Head of caudate nucleus (tissue), 42 donors: ENCODE data around the gene ATP1B3.

Source experiments
- DNase-seq, 42 donors: peaks; one replicate each; pipeline versions ENCODE4 v3.0.0 to v3.0.0-alpha.2; 2020 to 2021; ENCODE audit warnings: mixed read lengths in 7 of 42
- intact Hi-C: fragments of 100-400 bp; cut with DNase I; formaldehyde crosslinking; loops from one replicate; pipeline ENCODE4 v1.15.0; 2022

ATP1B3 gene

GRCh38 chr3:141933421-141934300 is 57.2 kb downstream of the ATP1B3 start:
- intact Hi-C loops, result no loop called here
- DNase-seq, result peak in 1 of 42 donors; percentile 15

DNA sequence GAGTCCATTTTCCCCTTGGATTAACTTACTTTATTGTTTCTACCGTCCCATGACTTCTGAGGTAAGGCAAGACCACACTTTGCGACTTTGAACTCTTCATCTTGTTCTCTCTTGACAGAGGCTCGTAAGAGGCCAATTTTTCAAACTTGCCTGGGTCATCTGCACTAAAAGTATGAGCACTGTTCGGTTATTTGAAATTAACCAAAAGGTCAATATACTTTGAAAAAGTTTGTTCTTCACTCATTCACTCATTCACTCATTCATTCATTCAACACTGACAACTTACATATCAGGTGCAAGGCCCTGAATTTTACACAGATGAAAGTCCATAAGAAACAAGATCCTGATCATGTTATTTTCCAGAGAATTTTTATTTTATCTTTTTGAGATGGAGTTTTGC is 57.9 kb downstream of the ATP1B3 start:
- DNase-seq, result no peak
- intact Hi-C loops, result no loop called here

DNA sequence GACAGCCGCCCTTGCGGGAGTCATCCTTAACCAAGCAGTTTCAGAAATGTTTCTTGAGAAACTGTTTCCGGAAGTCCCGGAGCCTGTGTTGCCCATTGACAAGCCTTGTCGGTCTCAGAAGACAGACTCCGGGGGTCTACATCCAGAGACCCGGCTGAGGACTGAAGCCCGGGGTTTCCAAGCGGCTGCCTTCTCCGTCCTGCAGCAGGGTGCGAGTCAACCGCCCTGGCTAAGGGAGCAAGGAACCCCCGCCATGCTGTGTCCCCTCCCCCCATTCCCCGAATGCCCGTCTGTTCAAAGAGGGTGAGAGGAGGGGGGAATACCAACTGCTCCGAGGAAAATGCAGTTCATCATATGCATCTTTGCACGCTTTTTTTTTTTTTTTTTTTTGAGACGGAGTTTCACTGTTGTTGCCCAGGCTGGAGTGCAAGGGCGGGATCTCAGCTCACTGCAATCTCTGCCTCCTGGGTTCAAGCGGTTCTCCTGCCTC is 61.6 kb downstream of the ATP1B3 start:
- DNase-seq, result peak in 1 of 42 donors; percentile 10
- intact Hi-C loops, result no loop called here

GRCh38 chr3:141939759-141940158 is 63.3 kb downstream of the ATP1B3 start:
- intact Hi-C loops, result no loop called here
- peak in 1 of 42 donors; percentile 2 for DNase-seq

GRCh38 chr3:141940194-141940776 is 63.8 kb downstream of the ATP1B3 start:
- peak in 29 of 42 donors; percentile 6 to 56 (median 30) for DNase-seq
- intact Hi-C loops, result no loop called here

GRCh38 chr3:141941093-141941492 is 64.7 kb downstream of the ATP1B3 start:
- intact Hi-C loops, result no loop called here
- peak in 1 of 42 donors; percentile 5 for DNase-seq

DNA sequence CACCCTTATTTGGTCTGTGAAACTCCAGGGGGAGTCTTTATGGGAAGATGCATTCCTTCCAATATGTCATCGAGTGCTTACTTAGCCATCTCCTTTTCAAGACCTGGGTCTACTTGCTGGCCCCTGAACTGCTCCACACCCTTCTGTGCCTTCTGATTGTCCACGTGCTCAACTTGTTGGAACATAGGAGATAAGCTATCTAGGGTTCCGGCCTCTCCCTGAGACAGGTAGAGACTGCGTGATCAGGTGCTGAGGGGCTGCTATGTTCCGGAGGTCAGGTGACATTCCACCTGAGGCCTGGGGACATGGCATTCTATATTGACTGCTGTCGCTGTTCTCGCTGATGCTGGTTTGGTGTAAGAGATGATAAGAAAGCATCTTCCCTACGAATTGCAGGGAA is 65.6 kb downstream of the ATP1B3 start:
- DNase-seq, result no peak
- intact Hi-C loops, result no loop called here

- DNase-seq, result peak in 1 of 42 donors; percentile 3
- intact Hi-C loops, result no loop called here
These were observed 69.5 kb downstream of the ATP1B3 start for GRCh38 chr3:141945726-141946485.

DNA sequence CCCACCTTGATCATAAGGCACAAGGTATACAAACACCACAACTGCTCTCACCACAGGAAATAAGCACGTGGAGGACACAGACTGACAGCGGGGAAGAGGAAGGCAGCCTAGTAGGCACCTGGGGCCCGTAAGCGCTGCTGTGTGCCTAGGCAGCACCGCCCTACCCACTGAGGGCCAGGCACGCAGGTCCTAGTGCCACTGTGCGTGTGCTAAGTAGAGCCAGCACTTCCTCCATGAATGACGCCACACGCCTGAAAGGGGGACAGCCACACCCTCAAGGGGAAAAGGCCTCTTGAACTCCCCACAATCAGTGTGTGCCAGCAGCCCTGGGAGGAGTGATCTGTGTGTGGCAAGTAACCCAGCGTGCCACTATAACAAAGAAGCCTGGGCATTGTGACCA is 73.0 kb downstream of the ATP1B3 start:
- intact Hi-C loops, result no loop called here
- DNase-seq, result peak in 1 of 42 donors; percentile 15

DNA sequence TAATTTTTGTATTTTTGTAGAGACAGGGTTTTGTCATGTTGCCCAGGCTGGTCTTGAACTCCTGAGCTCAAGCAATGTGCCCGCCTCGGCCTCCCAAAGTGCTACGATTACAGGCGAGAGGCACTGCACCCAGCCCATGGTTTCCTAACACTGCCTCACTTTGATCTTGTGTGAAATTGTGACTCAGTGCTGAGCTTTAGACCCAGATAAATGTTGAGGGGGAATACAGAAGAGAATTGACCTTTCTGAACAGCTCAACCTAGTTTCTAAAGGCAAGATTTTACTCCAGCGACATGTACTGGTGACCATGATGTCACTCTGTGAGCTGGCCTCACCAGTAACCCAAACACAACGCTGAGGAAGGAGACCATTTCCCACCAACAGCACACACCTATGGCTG is 73.5 kb downstream of the ATP1B3 start:
- intact Hi-C loops, result no loop called here
- DNase-seq, result peak in 2 of 42 donors; percentile 9 to 22

DNA sequence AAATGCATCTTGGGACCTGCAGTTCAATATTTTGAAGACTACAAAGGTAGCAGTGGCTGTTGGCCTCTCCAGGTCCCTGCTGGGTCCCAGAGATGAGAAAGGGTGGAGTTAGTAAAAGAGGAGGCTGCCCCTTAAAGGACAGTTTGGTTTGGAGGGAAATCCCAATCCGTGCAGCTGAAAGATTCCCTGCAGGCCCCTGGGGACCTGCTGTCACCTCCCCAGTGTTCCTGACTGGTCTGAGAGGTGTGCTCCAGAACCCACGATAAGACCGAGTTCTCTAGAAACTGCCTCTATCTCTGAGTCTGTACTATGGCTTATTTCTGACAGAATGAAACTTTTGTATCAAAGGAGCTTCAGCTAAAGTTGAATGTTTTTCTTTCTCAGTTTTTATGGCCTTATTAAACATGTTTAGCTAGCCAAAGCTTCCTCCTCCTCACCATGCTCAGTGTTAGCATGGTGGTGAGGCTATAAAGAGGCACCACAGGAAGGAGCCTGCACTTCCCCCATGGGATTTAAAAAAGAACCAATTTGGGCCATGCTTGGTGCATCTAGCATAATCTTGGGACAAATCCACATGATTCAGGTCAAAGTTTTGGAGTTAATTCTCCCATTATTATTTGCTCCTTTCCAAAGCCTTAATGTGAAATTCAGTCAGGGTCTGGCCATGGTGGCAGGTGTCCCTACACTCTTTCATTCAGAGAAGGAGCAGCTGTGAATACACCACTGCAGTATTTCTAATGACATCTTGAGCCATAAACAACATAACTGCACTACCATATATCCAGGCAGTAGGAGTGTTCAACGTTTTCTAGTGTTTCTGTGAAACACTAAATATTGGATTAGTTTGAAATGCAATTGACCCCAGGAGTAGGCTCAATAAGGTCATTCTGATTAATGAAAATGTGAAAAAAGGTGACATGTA is 74.4 kb downstream of the ATP1B3 start:
- peak in 1 of 42 donors; percentile 14 for DNase-seq
- intact Hi-C loops, result no loop called here

DNA sequence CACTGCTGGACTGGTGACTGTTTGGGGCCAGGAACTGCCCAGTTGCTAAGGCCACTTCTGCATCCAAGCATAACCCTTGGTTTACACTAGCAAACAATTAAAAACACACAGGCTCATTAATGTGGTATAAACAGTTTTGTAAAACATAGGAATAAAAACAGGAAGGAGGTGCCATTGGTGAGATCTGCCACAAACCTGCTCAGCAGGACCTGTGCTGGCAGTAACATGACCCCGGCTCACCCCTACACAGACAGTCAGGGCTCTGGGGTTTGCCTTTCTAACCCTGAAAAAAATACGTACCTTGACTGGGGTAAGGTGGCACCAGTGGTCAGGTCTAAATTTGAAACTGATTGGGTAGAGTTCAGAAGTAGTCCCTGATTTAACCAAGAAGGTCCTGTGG is 76.2 kb downstream of the ATP1B3 start:
- intact Hi-C loops, result no loop called here
- no peak for DNase-seq

DNA sequence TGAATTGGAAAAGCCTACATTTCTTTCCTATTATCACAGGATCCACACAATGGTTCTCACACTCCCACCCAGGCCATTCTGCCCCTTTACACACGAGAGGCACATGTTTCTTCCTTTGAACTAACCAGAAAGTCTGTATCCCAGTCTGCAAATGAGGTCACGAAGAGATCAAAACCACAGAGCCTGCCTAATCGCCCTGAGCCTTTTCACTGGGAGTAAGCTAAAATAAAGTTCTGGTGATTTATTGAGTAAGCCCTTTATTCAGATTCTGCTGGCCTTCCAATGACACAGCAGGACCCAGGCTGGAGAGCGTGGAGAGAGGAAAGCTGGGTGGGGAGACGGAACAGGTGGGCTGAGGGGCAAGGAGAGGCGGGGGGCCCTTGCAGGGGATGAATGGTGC is 78.7 kb downstream of the ATP1B3 start:
- peak in 3 of 42 donors; percentile 17 to 33 (median 33) for DNase-seq
- intact Hi-C loops, result no loop called here

GRCh38 chr3:141959589-141960554 is 83.4 kb downstream of the ATP1B3 start:
- intact Hi-C loops, result no loop called here

GRCh38 chr3:141960731-141961130 is 84.3 kb downstream of the ATP1B3 start:
- DNase-seq, result no peak
- intact Hi-C loops, result no loop called here

More at GRCh38 chr3:141959589-141960554, 83.4 kb downstream of the ATP1B3 start:
- peak in 1 of 42 donors; percentile 21 for DNase-seq

DNA sequence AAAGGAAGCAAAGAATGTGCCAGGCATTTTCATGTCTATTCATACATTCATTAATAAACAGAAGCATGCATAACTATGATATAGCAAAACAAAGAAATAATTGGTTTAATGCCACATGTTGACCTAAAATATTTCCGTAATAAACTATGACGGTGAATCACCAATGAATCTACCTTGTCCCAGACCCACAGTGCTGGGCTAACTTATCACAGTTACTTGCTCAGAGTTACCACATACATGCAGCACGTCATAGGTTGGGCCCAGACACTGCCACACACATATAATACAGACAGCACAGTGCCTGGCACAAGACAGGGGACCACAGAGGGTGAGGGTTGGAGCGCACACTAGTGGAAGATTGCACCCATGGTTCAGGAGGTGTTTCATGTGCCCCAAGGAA is 86.9 kb downstream of the ATP1B3 start:
- no peak for DNase-seq
- intact Hi-C loops, result no loop called here

DNA sequence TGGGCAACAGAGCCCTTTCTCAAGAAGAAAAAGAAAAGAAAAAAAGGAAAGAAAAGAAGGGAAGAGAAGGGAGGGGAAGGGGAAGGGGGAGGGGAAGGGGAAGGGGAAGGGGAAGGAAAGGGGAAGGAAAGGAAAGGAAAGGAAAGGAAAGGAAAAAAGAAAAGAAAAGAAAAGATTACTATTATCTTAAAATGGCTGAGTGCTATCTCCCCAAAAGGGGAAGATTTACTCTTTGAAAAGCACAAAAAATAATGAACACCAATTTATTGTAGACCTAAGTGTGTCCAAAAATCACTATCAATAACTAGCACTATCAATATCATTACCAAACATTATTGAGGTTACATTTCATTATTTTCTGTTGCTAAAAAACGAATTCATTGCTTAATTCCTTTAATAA is 89.0 kb downstream of the ATP1B3 start:
- intact Hi-C loops, result no loop called here

More for the DNA sequence above, 89.0 kb downstream of the ATP1B3 start:
- no peak for DNase-seq
